H1 (cell line): Measurements from ENCODE around the gene CAVIN1. TPM values are rescaled to one million over a fixed set of nuclear protein-coding genes. Genes with fewer than 3 reads are reported as not detected.

Experiments used
- CTBP2 ChIP-seq: IDR thresholded peaks from 2 replicates; pipeline ENCODE4 v1.7.0; 2011; ENCODE audit warnings: borderline replicate concordance, mild to moderate bottlenecking, moderate library complexity, mixed read lengths, low read length; ENCODE audit not compliant: insufficient read depth, insufficient read length
- POU5F1 ChIP-seq: IDR thresholded peaks from 2 replicates; pipeline ENCODE4 v1.6.1; 2011; ENCODE audit warnings: low read depth, mild to moderate bottlenecking, low read length, moderate library complexity
- SP1 ChIP-seq: IDR thresholded peaks from 2 replicates; pipeline ENCODE4 v1.6.1; 2011; ENCODE audit warnings: low read depth, low read length
- polyA plus RNA-seq, 7 experiments: library from polyadenylated mRNA; depleted of rRNA in 3 of 7; stranded (reverse) in 5 of 7; unstranded in 2 of 7; fragments of >200 nt in 5 of 7; fragments of 200-250 nt in 2 of 7; gene quantifications; 1 replicate in 5 of 7; 2 replicates in 1 of 7; 4 replicates in 1 of 7; pipeline versions ENCODE4 v1.2.1 to v1.2.3, GENCODE V29; 2011 to 2013; ENCODE audit warnings: missing spikeins in 2 of 7, mixed read lengths in 2 of 7
- total RNA-seq: library from RNA; stranded (reverse); fragmentation: NEBNext Ultra II Directional; extraction: Animal tissue kit (Norgen Biotek cat#: 25700); gene quantifications from 2 replicates; pipeline ENCODE4 v1.2.1, GENCODE V29; 2021
- TF ChIP-seq, protein P1 (sequence below): fragments of 300-600 bp; sonication (generic); IDR thresholded peaks from 2 replicates; pipeline ENCODE4 v1.7.1; 2012; ENCODE audit warnings: low read length, moderate library complexity, mild to moderate bottlenecking, inconsistent platforms; ENCODE audit not compliant: insufficient replicate concordance
- TF ChIP-seq, protein P2 (sequence below): IDR thresholded peaks from 2 replicates; pipeline ENCODE4 v1.6.1; 2011; ENCODE audit warnings: low read length, improper control_type of control experiment

The CAVIN1 gene
- total and polyA plus RNA-seq, 2 of the 8 experiments (the other 6 are each of a cell fraction or from before 2014, with no cell fraction given), result 16.2 to 41.6 TPM

DNA sequence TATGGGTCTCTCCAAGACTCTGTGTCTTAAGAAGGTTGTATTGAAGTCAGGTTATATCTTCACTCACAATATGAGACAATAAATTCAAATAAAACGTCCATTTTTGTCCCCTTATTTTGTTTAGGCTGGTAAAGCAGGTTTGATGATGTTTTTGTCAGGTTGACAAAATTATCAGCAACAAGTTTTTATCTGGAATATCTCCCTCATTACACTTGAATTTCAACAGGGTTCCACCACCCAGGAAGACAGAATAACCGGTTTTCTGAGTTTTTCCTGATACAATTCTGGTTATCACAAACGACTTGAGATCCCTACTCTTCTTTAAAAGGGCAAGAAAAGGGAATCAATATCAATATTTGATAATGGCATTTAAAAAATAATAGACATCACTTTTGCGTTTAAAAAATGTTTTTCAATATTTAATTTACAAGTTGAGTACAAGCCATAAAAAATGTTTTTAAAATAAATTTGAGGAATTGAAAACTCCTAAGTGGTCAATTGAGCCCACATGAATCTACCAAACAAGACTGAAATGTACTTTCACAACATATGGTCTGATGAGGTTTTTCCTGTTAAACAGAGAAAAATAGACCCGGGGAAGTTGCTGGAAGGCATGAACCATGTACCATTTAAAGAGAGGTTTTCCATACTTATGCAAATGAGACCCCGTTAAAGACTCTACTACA, 34.2 kb upstream of the CAVIN1 start (continued):
- TF ChIP-seq, protein P1, sequence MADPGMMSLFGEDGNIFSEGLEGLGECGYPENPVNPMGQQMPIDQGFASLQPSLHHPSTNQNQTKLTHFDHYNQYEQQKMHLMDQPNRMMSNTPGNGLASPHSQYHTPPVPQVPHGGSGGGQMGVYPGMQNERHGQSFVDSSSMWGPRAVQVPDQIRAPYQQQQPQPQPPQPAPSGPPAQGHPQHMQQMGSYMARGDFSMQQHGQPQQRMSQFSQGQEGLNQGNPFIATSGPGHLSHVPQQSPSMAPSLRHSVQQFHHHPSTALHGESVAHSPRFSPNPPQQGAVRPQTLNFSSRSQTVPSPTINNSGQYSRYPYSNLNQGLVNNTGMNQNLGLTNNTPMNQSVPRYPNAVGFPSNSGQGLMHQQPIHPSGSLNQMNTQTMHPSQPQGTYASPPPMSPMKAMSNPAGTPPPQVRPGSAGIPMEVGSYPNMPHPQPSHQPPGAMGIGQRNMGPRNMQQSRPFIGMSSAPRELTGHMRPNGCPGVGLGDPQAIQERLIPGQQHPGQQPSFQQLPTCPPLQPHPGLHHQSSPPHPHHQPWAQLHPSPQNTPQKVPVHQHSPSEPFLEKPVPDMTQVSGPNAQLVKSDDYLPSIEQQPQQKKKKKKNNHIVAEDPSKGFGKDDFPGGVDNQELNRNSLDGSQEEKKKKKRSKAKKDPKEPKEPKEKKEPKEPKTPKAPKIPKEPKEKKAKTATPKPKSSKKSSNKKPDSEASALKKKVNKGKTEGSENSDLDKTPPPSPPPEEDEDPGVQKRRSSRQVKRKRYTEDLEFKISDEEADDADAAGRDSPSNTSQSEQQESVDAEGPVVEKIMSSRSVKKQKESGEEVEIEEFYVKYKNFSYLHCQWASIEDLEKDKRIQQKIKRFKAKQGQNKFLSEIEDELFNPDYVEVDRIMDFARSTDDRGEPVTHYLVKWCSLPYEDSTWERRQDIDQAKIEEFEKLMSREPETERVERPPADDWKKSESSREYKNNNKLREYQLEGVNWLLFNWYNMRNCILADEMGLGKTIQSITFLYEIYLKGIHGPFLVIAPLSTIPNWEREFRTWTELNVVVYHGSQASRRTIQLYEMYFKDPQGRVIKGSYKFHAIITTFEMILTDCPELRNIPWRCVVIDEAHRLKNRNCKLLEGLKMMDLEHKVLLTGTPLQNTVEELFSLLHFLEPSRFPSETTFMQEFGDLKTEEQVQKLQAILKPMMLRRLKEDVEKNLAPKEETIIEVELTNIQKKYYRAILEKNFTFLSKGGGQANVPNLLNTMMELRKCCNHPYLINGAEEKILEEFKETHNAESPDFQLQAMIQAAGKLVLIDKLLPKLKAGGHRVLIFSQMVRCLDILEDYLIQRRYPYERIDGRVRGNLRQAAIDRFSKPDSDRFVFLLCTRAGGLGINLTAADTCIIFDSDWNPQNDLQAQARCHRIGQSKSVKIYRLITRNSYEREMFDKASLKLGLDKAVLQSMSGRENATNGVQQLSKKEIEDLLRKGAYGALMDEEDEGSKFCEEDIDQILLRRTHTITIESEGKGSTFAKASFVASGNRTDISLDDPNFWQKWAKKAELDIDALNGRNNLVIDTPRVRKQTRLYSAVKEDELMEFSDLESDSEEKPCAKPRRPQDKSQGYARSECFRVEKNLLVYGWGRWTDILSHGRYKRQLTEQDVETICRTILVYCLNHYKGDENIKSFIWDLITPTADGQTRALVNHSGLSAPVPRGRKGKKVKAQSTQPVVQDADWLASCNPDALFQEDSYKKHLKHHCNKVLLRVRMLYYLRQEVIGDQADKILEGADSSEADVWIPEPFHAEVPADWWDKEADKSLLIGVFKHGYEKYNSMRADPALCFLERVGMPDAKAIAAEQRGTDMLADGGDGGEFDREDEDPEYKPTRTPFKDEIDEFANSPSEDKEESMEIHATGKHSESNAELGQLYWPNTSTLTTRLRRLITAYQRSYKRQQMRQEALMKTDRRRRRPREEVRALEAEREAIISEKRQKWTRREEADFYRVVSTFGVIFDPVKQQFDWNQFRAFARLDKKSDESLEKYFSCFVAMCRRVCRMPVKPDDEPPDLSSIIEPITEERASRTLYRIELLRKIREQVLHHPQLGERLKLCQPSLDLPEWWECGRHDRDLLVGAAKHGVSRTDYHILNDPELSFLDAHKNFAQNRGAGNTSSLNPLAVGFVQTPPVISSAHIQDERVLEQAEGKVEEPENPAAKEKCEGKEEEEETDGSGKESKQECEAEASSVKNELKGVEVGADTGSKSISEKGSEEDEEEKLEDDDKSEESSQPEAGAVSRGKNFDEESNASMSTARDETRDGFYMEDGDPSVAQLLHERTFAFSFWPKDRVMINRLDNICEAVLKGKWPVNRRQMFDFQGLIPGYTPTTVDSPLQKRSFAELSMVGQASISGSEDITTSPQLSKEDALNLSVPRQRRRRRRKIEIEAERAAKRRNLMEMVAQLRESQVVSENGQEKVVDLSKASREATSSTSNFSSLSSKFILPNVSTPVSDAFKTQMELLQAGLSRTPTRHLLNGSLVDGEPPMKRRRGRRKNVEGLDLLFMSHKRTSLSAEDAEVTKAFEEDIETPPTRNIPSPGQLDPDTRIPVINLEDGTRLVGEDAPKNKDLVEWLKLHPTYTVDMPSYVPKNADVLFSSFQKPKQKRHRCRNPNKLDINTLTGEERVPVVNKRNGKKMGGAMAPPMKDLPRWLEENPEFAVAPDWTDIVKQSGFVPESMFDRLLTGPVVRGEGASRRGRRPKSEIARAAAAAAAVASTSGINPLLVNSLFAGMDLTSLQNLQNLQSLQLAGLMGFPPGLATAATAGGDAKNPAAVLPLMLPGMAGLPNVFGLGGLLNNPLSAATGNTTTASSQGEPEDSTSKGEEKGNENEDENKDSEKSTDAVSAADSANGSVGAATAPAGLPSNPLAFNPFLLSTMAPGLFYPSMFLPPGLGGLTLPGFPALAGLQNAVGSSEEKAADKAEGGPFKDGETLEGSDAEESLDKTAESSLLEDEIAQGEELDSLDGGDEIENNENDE, result no peak
- TF ChIP-seq SP1 (no peak), CTBP2 (no peak), POU5F1 (no peak)
- TF ChIP-seq, protein P2, sequence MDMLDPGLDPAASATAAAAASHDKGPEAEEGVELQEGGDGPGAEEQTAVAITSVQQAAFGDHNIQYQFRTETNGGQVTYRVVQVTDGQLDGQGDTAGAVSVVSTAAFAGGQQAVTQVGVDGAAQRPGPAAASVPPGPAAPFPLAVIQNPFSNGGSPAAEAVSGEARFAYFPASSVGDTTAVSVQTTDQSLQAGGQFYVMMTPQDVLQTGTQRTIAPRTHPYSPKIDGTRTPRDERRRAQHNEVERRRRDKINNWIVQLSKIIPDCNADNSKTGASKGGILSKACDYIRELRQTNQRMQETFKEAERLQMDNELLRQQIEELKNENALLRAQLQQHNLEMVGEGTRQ, result no peak
